ENCODE measurements around the gene RSU1. TPM values are rescaled to one million over a fixed set of nuclear protein-coding genes. Genes with fewer than 3 reads are reported as not detected.

RSU1 gene
- total and polyA plus RNA-seq, 7 donors: 46.2 to 94.7 (median 62.4) TPM

DNA sequence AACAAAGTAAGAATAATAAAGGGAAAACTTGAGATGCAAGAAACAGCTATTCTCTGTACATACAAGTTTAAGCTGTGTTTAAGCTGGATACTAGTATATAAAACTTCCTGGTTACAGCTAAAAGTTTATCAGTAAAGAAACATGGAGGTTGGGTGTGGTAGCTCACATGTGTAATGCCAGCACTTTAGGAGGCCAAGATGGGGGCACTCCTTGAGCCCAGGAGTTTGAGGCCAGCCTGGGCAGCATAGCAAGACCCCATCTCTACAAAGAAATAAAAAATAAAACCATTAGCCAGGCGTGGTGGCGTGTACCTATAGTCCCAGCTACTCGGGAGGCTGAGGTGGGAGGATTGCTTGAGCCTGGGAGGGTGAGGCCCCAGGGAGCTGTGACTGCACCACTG lies 3.2 kb downstream of the RSU1 start:
- Histone ChIP-seq H3K4me1 (peaks cover 0 to 29% (median 28%) of the 10 kb centered on the region in 4 donors), H3K4me3 (no peak overlapping the region), H3K36me3 (no peaks in the 10 kb centered on the region), H3K27me3 (no peaks in the 10 kb centered on the region), H3K9me3 (no peaks in the 10 kb centered on the region), H3K27ac (no peak overlapping the region)
- TF ChIP-seq EP300 (IDR thresholded peaks at IDR 0.05) (no peak), POLR2AphosphoS5 (IDR thresholded peaks at IDR 0.05) (no peak), POLR2A (IDR thresholded peaks at IDR 0.05) (no peak)
- TF ChIP-seq, protein P1, sequence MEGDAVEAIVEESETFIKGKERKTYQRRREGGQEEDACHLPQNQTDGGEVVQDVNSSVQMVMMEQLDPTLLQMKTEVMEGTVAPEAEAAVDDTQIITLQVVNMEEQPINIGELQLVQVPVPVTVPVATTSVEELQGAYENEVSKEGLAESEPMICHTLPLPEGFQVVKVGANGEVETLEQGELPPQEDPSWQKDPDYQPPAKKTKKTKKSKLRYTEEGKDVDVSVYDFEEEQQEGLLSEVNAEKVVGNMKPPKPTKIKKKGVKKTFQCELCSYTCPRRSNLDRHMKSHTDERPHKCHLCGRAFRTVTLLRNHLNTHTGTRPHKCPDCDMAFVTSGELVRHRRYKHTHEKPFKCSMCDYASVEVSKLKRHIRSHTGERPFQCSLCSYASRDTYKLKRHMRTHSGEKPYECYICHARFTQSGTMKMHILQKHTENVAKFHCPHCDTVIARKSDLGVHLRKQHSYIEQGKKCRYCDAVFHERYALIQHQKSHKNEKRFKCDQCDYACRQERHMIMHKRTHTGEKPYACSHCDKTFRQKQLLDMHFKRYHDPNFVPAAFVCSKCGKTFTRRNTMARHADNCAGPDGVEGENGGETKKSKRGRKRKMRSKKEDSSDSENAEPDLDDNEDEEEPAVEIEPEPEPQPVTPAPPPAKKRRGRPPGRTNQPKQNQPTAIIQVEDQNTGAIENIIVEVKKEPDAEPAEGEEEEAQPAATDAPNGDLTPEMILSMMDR (IDR thresholded peaks at IDR 0.05): no peak
- intact Hi-C loops (cut with DNase I): loop anchor here (10.0 kb wide), 1 partner anchor 1719 kb away; the partner anchor contains the start of gene RPP38
- 95 to 97% methylated on average over 3 of the region's 3 CpGs for WGBS, 2 donors
- DNase-seq: no peak

DNA sequence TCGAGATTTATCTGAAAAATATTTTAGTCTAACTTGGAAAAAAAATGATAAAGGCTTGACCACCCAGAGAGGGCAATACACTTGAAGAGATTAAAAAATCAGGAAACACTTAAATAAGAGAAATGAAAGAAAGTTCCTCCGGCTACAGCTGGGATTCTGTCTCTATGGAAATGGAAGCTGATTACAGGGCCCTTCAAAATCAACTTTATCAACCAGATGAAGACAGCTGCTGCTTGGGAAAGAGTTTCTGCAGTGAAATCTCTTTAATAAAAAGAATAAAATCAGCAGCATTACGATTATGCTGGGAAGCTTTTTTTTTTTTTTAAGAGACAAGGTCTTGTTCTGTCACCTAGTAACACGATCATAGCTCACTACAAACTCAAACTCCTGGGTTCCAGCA lies 4.5 kb downstream of the RSU1 start:
- intact Hi-C loops (cut with DNase I): loop anchor here (10.0 kb wide), 1 partner anchor 1718 kb away; the partner anchor contains the start of gene RPP38
- TF ChIP-seq POLR2A (IDR thresholded peaks at IDR 0.05) (no peak), POLR2AphosphoS5 (IDR thresholded peaks at IDR 0.05) (no peak), EP300 (IDR thresholded peaks at IDR 0.05) (no peak)
- TF ChIP-seq, protein P1 (IDR thresholded peaks at IDR 0.05): no peak
- H3K4me1 ChIP-seq: peaks cover 0 to 23% (median 22%) of the 10 kb centered on the region in 4 donors
- DNase-seq: no peak
- H3K36me3 ChIP-seq: no peaks in the 10 kb centered on the region
- H3K4me3 ChIP-seq: no peak overlapping the region
- H3K27ac ChIP-seq: no peak overlapping the region
- H3K27me3 ChIP-seq: no peaks in the 10 kb centered on the region
- no peaks in the 10 kb centered on the region for H3K9me3 ChIP-seq
- WGBS, 2 donors: 78 to 86% methylated on average over 4 of the region's 4 CpGs

DNA sequence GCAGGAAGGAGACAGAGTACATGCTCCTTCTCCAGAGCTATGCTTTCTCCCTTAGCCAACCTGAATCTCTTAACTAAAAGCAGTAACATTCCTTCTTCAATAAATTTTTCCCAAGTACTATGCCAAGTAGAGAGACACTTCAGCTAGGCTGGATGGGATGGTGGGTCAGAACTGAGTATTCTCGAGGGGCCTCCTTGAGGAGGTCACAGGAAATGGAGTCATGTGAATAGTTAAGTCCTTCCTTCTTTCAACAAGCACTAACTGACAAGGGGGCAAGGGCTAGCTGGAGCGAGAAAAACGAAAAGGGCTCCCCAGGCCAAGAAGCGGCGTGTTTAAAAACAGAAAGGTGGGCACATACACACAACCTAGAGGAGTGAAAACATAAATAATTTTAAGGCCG lies 5.5 kb downstream of the RSU1 start:
- peaks cover 0 to 23% (median 21%) of the 10 kb centered on the region in 4 donors for H3K4me1 ChIP-seq
- intact Hi-C loops (cut with DNase I): loop anchor here (10.0 kb wide), 1 partner anchor 1717 kb away; the partner anchor contains the start of gene RPP38

DNA sequence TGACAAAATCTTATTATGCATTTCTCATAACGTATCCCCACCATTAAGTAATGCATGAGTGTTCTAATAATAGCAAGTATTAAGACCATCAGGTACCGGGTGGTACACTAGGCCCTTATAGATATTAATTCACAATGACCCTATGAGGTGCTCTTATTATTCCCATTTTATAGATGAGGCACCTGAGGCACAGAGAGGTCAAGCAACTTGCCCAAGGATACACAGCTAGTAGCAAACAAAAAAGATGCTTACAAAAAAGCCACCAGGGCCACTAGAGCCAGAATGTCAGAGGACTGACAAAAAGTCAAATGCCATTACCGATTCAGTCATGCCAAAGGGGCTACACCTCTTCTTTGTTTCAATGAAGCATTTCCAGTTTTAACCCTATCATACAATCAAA lies 5.9 kb downstream of the RSU1 start:
- peaks cover 0 to 19% (median 16%) of the 10 kb centered on the region in 4 donors for H3K4me1 ChIP-seq
- no peaks in the 10 kb centered on the region for H3K36me3 ChIP-seq
- H3K27me3 ChIP-seq: no peaks in the 10 kb centered on the region
- no peaks in the 10 kb centered on the region for H3K9me3 ChIP-seq
- H3K27ac ChIP-seq: no peak overlapping the region
- WGBS, 2 donors: 78% methylated on average over 3 of the region's 3 CpGs
- TF ChIP-seq EP300 (IDR thresholded peaks at IDR 0.05): no peak
- TF ChIP-seq POLR2A (IDR thresholded peaks at IDR 0.05): no peak
- TF ChIP-seq, protein P1 (IDR thresholded peaks at IDR 0.05): no peak
- TF ChIP-seq POLR2AphosphoS5 (IDR thresholded peaks at IDR 0.05): no peak
- intact Hi-C loops (cut with DNase I): loop anchor here (10.0 kb wide), 1 partner anchor 1716 kb away; the partner anchor contains the start of gene RPP38
- no peak overlapping the region for H3K4me3 ChIP-seq
- DNase-seq: no peak

More for the DNA sequence above, 5.5 kb downstream of the RSU1 start:
- H3K4me3 ChIP-seq: no peak overlapping the region
- no peaks in the 10 kb centered on the region for H3K36me3 ChIP-seq
- H3K27me3 ChIP-seq: no peaks in the 10 kb centered on the region
- no peak for TF ChIP-seq EP300 (IDR thresholded peaks at IDR 0.05)
- no peak for TF ChIP-seq POLR2AphosphoS5 (IDR thresholded peaks at IDR 0.05)
- no peak for TF ChIP-seq POLR2A (IDR thresholded peaks at IDR 0.05)
- TF ChIP-seq, protein P1 (IDR thresholded peaks at IDR 0.05): no peak
- WGBS, 2 donors: 91 to 92% methylated on average over 6 of the region's 6 CpGs
- DNase-seq: no peak
- no peaks in the 10 kb centered on the region for H3K9me3 ChIP-seq
- H3K27ac ChIP-seq: no peak overlapping the region

Data from sigmoid colon (tissue), 7 donors.